Erythroblast (primary cell): ENCODE measurements around the gene URGCP.

Experiments
- GATA1 ChIP-seq: IDR thresholded peaks from 2 replicates; pipeline ENCODE4 v1.6.1; 2011; ENCODE audit warnings: low read depth, mild to moderate bottlenecking, control low read depth, low read length, moderate library complexity
- POLR2A ChIP-seq: IDR thresholded peaks from 2 replicates; pipeline ENCODE4 v1.6.1; 2011; ENCODE audit warnings: mild to moderate bottlenecking, low read length

DNA sequence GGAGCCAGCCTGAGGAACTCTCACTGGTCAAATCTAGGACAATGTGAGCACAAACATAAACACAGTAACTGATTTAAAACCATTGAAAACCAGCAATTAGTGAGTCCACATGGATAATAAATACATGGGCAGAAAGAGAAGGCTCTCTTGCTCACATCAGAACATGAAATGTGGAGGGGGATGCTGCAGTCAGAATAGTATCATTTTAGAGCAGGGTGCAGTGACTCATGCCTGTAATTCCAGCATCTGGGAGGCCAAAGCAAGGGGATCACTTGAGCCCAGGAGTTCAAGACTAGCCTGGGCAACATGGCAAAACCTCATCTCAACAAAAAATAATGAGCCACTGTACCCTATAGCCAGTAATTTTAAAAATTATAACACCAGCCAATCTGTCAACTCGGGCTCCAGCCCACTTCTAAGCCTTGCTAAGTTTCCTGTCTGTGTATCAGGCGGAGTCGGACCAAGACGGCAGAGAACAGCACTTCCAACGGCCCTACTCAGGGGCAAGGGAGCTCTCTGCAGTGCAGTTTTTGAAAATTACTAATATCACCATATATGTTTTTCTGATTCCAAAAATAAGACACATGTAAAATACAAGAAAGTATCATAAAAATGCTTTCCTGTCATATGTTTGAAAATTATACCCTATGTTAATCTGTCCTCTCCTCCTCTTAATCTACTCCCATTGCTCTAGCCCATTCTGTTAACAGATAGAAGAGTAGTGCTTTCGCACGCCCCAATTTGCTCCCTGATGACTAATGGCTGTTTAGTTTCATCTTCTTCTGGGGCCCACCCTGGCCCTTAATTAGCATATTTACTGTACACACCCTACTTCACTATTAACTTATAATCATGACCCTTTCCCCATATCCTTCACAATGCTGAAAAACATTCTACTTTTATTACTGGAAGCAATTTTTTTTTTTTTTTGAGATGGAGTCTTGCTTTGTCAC, 17.1 kb downstream of the URGCP start:
- no peak for TF ChIP-seq POLR2A
- no peak for TF ChIP-seq GATA1
